ENCODE measurements around the gene ARHGAP23.

ARHGAP23 gene

DNA sequence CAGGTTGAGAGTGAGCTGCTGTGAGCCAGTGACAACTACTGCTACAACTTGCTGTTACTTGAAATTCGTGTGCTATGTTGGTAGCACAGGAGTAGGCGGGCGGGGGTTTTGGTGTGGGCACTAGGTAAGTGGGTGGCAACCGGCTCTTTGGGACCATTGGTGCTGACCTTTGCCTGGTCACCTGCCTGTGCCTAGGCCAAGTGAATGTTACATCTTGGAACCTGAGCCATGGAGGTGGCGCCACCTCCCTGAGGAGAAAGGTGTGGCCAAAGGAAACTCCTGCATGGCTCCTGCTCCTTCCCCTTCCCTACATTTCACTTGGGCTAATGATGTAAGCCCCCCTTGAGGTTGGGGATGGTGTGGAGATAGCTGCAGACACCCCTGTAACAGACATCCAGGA is 25.4 kb upstream of the ARHGAP23 start:
- H3K4me3 ChIP-seq (ENCODE audit: insufficient read depth, low read length, poor library complexity, severe bottlenecking): no peak overlapping the region
- no peaks in the 10 kb centered on the region for H3K79me2 ChIP-seq (ENCODE audit: insufficient read depth, low read length)
- no peaks in the 10 kb centered on the region for H3K9me2 ChIP-seq (replicated peaks; ENCODE audit: insufficient read depth, low read length)
- H3F3A ChIP-seq (ENCODE audit: insufficient read depth): no peaks in the 10 kb centered on the region
- no peaks in the 10 kb centered on the region for H3K36me3 ChIP-seq (ENCODE audit: low read length)
- H3K9me3 ChIP-seq (ENCODE audit: insufficient read depth, low read length): no peaks in the 10 kb centered on the region
- H3K27ac ChIP-seq (ENCODE audit: low read depth, low read length): no peak overlapping the region
- no peaks in the 10 kb centered on the region for H4K20me1 ChIP-seq (ENCODE audit: low read depth, low read length)
- no peaks in the 10 kb centered on the region for H3K27me3 ChIP-seq (ENCODE audit: low read length)
- H3K9ac ChIP-seq (ENCODE audit: low read length): no peak overlapping the region
- no peak overlapping the region for H2AFZ ChIP-seq (ENCODE audit: low read depth, low read length, severe bottlenecking)
- no peak overlapping the region for H3K4me2 ChIP-seq (ENCODE audit: low read depth, low read length, poor library complexity, severe bottlenecking)
- no peak for TF ChIP-seq EZH2phosphoT487 (conservative IDR thresholded peaks at IDR 0.05; ENCODE audit: low read length)
- TF ChIP-seq, protein P1, sequence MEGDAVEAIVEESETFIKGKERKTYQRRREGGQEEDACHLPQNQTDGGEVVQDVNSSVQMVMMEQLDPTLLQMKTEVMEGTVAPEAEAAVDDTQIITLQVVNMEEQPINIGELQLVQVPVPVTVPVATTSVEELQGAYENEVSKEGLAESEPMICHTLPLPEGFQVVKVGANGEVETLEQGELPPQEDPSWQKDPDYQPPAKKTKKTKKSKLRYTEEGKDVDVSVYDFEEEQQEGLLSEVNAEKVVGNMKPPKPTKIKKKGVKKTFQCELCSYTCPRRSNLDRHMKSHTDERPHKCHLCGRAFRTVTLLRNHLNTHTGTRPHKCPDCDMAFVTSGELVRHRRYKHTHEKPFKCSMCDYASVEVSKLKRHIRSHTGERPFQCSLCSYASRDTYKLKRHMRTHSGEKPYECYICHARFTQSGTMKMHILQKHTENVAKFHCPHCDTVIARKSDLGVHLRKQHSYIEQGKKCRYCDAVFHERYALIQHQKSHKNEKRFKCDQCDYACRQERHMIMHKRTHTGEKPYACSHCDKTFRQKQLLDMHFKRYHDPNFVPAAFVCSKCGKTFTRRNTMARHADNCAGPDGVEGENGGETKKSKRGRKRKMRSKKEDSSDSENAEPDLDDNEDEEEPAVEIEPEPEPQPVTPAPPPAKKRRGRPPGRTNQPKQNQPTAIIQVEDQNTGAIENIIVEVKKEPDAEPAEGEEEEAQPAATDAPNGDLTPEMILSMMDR (IDR thresholded peaks at IDR 0.05; ENCODE audit: insufficient read depth, low read length, poor library complexity, severe bottlenecking): no peak

DNA sequence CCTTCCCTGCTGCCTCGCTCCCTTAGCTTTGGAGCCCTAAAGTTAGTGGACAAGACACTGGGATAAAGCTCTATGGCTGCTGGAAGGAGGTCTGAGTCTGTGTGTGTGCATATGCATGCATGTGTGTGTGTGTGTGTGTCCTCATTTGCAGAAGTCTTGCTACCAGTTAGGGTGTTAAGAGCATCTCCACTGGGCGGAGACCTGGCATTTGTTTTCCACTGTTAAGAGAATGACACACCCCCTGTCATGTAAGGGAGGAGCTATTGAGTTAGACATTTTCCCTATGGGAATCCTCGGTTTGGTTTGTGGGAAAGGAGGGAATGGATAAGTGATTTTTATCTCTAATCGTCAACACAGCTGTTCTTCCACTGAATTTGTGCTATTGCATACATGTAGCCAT is 24.8 kb upstream of the ARHGAP23 start:
- no peaks in the 10 kb centered on the region for H3K27me3 ChIP-seq (ENCODE audit: low read length)
- no peak overlapping the region for H3K27ac ChIP-seq (ENCODE audit: low read depth, low read length)
- TF ChIP-seq EZH2phosphoT487 (conservative IDR thresholded peaks at IDR 0.05; ENCODE audit: low read length): no peak
- TF ChIP-seq, protein P1 (IDR thresholded peaks at IDR 0.05; ENCODE audit: insufficient read depth, low read length, poor library complexity, severe bottlenecking): no peak
- no peaks in the 10 kb centered on the region for H3K9me2 ChIP-seq (replicated peaks; ENCODE audit: insufficient read depth, low read length)
- H3K79me2 ChIP-seq (ENCODE audit: insufficient read depth, low read length): no peaks in the 10 kb centered on the region
- no peak overlapping the region for H3K4me3 ChIP-seq (ENCODE audit: insufficient read depth, low read length, poor library complexity, severe bottlenecking)
- no peak overlapping the region for H3K4me2 ChIP-seq (ENCODE audit: low read depth, low read length, poor library complexity, severe bottlenecking)
- H3F3A ChIP-seq (ENCODE audit: insufficient read depth): no peaks in the 10 kb centered on the region
- no peaks in the 10 kb centered on the region for H4K20me1 ChIP-seq (ENCODE audit: low read depth, low read length)
- no peaks in the 10 kb centered on the region for H3K36me3 ChIP-seq (ENCODE audit: low read length)
- no peaks in the 10 kb centered on the region for H3K9me3 ChIP-seq (ENCODE audit: insufficient read depth, low read length)
- H2AFZ ChIP-seq (ENCODE audit: low read depth, low read length, severe bottlenecking): no peak overlapping the region
- no peak overlapping the region for H3K9ac ChIP-seq (ENCODE audit: low read length)

DNA sequence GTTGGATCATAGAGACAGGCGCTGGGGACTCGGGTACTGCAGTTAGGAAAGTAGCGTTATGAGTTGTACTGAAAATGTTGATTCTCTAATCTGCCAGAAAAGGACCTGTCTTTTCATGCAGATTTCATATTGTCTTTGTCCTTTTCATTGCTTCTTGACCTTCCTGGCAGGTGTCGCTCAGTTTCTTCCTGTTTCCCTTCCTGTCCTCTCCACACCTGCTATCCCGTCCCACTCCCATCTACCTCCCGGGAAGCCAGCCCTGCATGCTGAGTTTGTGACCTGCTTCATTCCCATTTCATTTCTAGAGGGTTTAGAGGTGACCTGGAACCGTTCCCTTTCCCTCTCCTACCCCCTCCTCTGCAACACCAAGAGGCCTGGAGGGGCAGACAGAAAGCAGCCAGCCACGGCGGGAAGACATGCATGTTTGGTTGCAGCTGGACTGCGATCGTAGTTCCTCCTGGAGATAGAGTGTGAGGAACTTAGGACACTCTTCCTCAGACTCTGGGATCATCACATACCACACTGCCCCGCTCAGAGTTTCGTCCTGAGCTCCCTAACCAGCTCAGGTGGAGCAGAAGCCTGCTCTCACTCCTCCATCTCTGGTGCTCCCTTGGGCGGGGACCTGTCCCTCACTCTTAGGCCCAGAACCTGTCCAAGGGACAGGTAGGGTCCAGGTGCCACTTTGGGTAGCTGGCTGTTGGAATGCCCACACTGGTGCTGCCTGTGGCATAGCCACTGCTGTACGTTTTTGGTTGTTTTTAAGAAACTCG is 23.9 kb upstream of the ARHGAP23 start:
- H3K9ac ChIP-seq (ENCODE audit: low read length): no peak overlapping the region
- TF ChIP-seq EZH2phosphoT487 (conservative IDR thresholded peaks at IDR 0.05; ENCODE audit: low read length): no peak
- TF ChIP-seq, protein P1 (IDR thresholded peaks at IDR 0.05; ENCODE audit: insufficient read depth, low read length, poor library complexity, severe bottlenecking): no peak
- no peak overlapping the region for H2AFZ ChIP-seq (ENCODE audit: low read depth, low read length, severe bottlenecking)
- H3F3A ChIP-seq (ENCODE audit: insufficient read depth): no peaks in the 10 kb centered on the region
- no peaks in the 10 kb centered on the region for H3K36me3 ChIP-seq (ENCODE audit: low read length)
- H3K27me3 ChIP-seq (ENCODE audit: low read length): no peaks in the 10 kb centered on the region
- H4K20me1 ChIP-seq (ENCODE audit: low read depth, low read length): no peaks in the 10 kb centered on the region
- H3K79me2 ChIP-seq (ENCODE audit: insufficient read depth, low read length): no peaks in the 10 kb centered on the region
- H3K4me3 ChIP-seq (ENCODE audit: insufficient read depth, low read length, poor library complexity, severe bottlenecking): no peak overlapping the region
- H3K4me2 ChIP-seq (ENCODE audit: low read depth, low read length, poor library complexity, severe bottlenecking): no peak overlapping the region
- no peaks in the 10 kb centered on the region for H3K9me2 ChIP-seq (replicated peaks; ENCODE audit: insufficient read depth, low read length)
- no peaks in the 10 kb centered on the region for H3K9me3 ChIP-seq (ENCODE audit: insufficient read depth, low read length)
- H3K27ac ChIP-seq (ENCODE audit: low read depth, low read length): no peak overlapping the region
